Ammon's horn (tissue), 1 donor: ENCODE results near the gene NXPE3.
A peak's percentile ranks its signal among the peaks of the same experiment; 100 is the strongest.

Experiments
- DNase-seq: peaks from one replicate; pipeline ENCODE4 v3.0.0-alpha.2; 2016; ENCODE audit warnings: low spot score

The NXPE3 gene

GRCh38 chr3:101829437-101829830 lies 50.4 kb downstream of the NXPE3 start:
- DNase-seq = no peak

- DNase-seq = no peak
Observed at GRCh38 chr3:101829874-101830273, 50.9 kb downstream of the NXPE3 start.

DNA sequence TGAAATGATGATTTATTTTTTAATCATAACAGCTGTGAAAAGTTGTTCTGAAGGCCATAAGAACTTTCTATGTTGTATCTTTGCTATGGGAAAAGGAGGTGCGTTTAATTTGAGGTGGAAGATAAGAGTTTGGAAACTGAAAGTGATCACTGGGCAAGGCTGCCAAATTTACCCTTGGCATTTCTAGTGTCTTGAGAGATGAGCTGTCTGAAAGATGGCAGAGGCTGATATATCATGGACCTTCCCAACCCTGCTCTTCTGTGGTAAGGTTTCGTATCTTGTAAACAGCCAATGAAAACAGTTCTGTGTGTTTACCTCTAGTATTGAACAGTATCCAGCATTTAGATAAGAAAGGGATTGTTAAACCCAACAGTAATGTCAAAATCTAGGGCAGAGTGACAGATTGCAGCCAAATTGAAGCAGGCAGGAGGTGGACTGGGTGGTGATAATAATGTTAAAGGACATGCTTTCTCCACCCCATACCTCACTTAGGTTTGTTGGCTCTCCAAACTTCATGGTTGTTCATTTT lies 54.5 kb downstream of the NXPE3 start:
- DNase-seq = no peak

GRCh38 chr3:101835676-101836075 lies 56.7 kb downstream of the NXPE3 start:
- no peak for DNase-seq

DNA sequence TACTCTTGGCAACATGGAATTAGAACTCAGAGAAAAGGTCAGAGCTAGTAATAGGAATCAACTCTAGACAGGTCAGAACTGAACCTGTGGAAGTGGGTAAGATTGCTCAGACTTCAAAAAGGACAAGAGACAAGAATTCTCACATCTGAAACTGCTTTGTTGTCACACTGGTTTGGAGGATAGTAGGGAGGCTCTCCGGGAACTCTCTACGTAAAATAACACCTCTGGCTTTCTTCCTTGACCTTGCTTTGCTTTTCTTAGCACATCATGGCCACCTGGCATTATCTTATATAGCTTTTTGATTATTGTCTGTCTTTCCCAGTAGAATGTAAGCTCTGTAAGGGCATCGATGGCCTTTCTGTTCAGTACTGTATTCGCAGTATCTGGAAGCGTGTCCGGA lies 57.1 kb downstream of the NXPE3 start:
- DNase-seq = no peak

DNA sequence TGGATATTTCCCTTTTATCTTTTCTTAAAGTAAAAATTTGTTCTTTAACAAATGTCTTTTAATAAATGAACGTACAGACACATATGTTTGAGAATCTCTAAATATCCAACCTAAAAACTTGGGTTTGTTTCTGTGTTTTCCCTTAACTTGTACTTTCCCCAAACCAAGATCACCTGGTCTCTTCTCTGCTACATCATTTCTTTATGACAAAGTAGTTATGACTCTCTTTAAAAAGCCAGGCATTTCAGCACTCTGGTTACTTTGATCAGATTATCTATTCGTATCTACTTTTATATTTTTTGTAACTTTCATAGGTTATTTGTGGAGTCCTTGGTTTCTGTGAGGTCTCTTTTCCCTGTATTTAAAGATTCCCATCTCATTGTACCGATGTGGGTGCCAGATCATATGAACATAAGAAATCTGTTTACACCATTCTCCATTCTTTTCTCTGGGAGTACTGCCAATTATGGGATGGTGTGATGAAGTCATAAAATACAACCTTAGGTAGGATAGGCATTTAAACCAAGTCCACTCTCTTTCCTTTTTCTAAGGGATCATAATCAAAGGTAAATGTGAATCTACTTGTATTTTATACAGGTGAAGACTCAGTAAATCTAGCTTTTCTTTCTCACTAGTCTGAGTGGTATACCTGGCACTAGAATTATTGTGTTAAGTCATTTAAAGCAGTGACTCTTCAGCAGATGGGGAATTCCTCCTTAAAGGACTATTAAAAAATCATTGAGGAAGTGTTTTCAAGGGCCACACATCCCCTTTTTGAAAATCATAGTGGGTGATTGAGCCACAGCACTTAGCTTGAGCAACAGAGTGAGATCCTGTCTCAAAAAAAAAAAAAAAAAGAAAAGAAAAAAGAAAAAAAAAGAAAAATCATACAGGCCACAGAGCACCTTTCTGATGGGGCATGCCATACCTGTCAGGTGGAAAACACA lies 57.9 kb downstream of the NXPE3 start:
- DNase-seq = no peak

DNA sequence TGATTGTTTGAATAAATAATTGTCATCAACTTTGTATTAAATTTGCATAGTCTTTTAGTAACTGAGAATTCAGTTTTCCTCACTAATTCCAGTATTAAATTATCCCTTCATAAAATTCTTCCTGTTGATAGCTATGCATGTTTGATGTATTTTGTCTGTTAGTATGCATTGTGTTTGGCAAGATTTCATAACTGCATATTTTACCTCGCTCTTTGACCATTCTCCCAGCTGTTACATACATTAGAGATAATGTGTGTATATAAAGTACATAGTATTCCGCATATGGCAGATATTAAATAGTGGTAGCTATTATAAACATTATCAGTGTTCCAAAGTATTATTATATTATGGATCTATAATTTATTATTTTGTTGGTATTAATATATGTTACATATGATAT lies 59.7 kb downstream of the NXPE3 start:
- no peak for DNase-seq

- no peak for DNase-seq
Observed at GRCh38 chr3:101840066-101840465, 61.1 kb downstream of the NXPE3 start.

- no peak for DNase-seq
Observed at GRCh38 chr3:101842245-101842934, 63.4 kb downstream of the NXPE3 start.

- DNase-seq = no peak
Observed at GRCh38 chr3:101842935-101843330, 63.9 kb downstream of the NXPE3 start.

- no peak for DNase-seq
Observed at GRCh38 chr3:101845425-101845824, 66.4 kb downstream of the NXPE3 start.

DNA sequence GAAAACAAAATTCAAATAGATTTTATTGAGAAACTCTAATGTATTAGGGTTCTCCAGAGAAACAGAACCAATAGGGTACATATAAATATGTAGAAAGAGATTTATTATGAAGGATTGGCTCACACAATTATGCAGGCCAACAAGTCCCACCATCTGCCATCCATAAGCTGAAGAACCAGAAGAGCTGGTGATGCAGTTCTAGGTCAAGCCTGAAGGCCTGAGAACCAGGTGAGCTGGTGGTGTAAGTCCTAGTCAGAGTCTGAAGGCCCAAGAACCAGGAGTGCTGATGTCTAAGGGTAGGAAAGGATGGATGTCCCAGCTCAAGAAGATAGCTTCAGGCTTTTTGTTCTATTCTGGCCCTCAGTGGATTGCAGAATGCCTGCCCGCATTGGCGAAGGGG lies 67.7 kb downstream of the NXPE3 start:
- no peak for DNase-seq

DNA sequence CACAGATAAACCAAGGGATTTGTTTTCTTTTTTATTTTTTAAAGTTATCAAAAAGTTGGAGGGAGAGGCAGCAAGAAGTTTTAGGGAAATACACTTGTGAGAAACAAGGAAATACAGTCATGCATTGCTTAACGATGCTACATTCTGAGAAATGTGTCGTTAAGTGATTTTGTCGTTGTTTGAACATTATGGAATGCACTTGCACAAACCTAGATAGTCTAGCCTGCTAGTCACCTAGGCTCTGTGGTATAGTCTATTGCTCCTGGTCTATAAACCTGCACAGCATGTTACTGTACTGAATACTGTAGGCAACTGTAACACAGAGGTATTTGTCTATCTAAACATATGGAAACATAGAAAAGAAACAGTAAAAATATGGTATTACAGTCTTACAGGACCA lies 68.3 kb downstream of the NXPE3 start:
- no peak for DNase-seq

GRCh38 chr3:101848326-101848725 lies 69.3 kb downstream of the NXPE3 start:
- no peak for DNase-seq

GRCh38 chr3:101848754-101849713 lies 70.0 kb downstream of the NXPE3 start, which contains the start of gene NFKBIZ:
NFKBIZ (plus strand) TSS chr3:101849514; CDS start chr3:101849629, 115 bp downstream.
- peak; percentile 90 for DNase-seq

GRCh38 chr3:101849714-101850245 lies 70.8 kb downstream of the NXPE3 start:
- DNase-seq = no peak

- no peak for DNase-seq
Observed at GRCh38 chr3:101850246-101851051, 71.4 kb downstream of the NXPE3 start.

DNA sequence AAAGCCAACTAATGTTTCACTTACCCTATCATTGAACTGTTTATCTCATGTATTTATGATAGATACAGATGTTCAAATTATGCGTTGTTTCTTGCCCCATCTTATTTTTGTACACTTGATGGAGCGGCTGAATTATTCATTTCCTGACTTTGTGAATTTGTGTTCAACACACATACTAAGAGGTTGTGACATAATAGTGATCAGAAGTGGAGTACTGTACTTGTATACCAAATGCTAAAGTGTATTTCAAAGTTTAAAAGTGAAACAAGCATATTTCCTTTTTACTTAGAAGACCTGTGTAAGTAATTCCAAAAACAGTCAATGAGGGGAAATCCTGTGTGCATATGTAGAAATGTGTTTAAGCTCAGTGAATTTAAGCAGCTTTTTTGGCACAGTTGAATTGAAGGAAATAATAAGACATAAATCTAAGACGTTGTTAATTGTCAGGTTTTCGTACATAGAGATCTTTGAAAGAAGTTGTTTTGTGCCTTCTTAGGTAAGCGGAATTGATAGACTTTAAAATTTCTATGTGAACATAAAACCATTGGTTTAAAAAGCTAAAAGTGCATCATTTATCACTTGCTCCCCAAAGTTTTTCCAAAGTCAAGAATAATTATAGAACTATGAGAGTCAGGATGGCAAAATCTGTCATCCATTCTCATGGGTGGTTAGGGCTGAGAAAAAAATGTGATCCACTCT lies 72.2 kb downstream of the NXPE3 start:
- DNase-seq = no peak

DNA sequence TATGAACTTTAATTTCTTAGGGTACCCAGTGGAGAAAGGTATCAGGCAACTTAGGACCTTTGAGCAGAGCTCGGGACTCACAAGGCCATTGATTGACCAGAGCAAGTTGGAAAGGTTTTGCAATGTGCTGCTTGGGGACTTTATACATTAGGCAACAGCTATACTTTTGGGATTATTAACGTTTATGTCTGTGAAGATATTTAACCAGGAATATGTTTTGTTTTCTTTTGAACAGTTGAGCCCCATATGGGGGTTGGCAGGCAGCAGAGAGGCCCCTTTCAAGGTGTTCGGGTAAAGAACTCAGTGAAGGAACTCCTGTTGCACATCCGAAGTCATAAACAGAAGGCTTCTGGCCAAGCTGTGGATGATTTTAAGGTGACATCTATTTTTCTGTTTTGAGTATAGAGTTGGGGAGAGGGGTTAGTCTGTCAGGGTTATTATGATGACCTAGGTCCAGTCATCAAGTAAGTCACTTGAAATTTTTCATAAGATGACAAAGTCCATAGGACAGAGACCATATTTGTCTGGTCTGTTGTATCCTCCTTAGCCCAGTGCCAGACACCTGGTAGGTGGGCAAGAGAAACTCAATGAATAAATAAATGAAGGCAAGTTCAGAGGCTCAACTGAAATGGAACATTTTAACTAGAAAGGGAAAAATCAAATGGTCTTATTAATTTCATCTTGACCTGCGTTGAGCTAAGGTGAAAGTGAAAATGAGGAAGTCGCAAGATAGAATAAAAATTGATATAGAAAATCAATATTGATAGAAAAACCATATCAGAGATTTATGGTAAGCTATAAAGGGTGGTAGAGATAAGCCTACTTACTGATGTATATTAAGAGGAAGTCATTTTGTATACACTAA lies 73.1 kb downstream of the NXPE3 start:
- DNase-seq = no peak
